SK-N-SH treated with all-trans-retinoic acid at 6 μM for 48 hours (cell line): ENCODE data around the gene CBFB.

ENCODE experiments used
- ATAC-seq: fragments of 200-7000 bp; cut with Tn5 transposase; 3 replicates; pipeline ENCODE4 v1.9.1; 2020; ENCODE audit warnings: mild to moderate bottlenecking, moderate library complexity
- ARNTL ChIP-seq: fragments of 450-650 bp; formaldehyde crosslinking; IDR thresholded peaks from 2 replicates; pipeline ENCODE4 v1.5.0; 2020; ENCODE audit warnings: low read depth, mild to moderate bottlenecking, moderate library complexity, borderline replicate concordance
- BACH2 ChIP-seq: fragments of 250-450 bp; sonication (Bioruptor Pico); IDR thresholded peaks from 2 replicates; pipeline ENCODE4 v1.9.0; 2021; ENCODE audit warnings: mild to moderate bottlenecking, borderline replicate concordance
- CSDC2 ChIP-seq: fragments of 250-450 bp; sonication (Bioruptor Pico); IDR thresholded peaks from 2 replicates; pipeline ENCODE4 v1.5.0; 2020; ENCODE audit warnings: mild to moderate bottlenecking, moderate library complexity
- CSRNP3 ChIP-seq: fragments of 250-450 bp; sonication (Bioruptor Pico); IDR thresholded peaks from 2 replicates; pipeline ENCODE4 v1.5.1; 2021; ENCODE audit warnings: mild to moderate bottlenecking, moderate library complexity
- GLIS3 ChIP-seq: fragments of 250-450 bp; sonication (Bioruptor Pico); IDR thresholded peaks from 2 replicates; pipeline ENCODE4 v1.5.0; 2020; ENCODE audit warnings: mild to moderate bottlenecking, moderate library complexity
- ISL1 ChIP-seq: fragments of 250-450 bp; sonication (Bioruptor Pico); IDR thresholded peaks from 2 replicates; pipeline ENCODE4 v2.1.2; 2022; ENCODE audit warnings: mild to moderate bottlenecking, moderate library complexity
- OSR1 ChIP-seq: fragments of 250-450 bp; sonication (Bioruptor Pico); IDR thresholded peaks from 2 replicates; pipeline ENCODE4 v1.8.0; 2022; ENCODE audit warnings: moderate library complexity, mild to moderate bottlenecking, inconsistent platforms
- POU6F1 ChIP-seq: fragments of 250-450 bp; sonication (Bioruptor Pico); IDR thresholded peaks from 2 replicates; pipeline ENCODE4 v1.8.0; 2021; ENCODE audit warnings: low read depth, mild to moderate bottlenecking, moderate library complexity, borderline replicate concordance
- PPARA ChIP-seq: fragments of 250-450 bp; sonication (Bioruptor Pico); IDR thresholded peaks from 2 replicates; pipeline ENCODE4 v1.5.0; 2020; ENCODE audit warnings: mild to moderate bottlenecking, borderline replicate concordance
- RARB ChIP-seq: fragments of 250-450 bp; sonication (Bioruptor Pico); IDR thresholded peaks from 2 replicates; pipeline ENCODE4 v1.8.0; 2021; ENCODE audit warnings: mild to moderate bottlenecking, moderate library complexity
- SNAI2 ChIP-seq: fragments of 250-450 bp; sonication (Bioruptor Pico); IDR thresholded peaks from 2 replicates; pipeline ENCODE4 v1.5.0; 2020; ENCODE audit warnings: mild to moderate bottlenecking, moderate library complexity
- TCF4 ChIP-seq: fragments of 250-450 bp; sonication (Bioruptor Pico); IDR thresholded peaks from 2 replicates; pipeline ENCODE4 v1.8.0; 2021; ENCODE audit warnings: mild to moderate bottlenecking, moderate library complexity, borderline replicate concordance
- TOX ChIP-seq: fragments of 250-450 bp; sonication (Bioruptor Pico); IDR thresholded peaks from 2 replicates; pipeline ENCODE4 v1.8.0; 2021; ENCODE audit warnings: mild to moderate bottlenecking, moderate library complexity, borderline replicate concordance
- ZFP3 ChIP-seq: fragments of 250-450 bp; sonication (Bioruptor Pico); IDR thresholded peaks from 2 replicates; pipeline ENCODE4 v1.5.0; 2020; ENCODE audit warnings: mild to moderate bottlenecking, moderate library complexity
- ZFP30 ChIP-seq: fragments of 450-650 bp; formaldehyde crosslinking; IDR thresholded peaks from 2 replicates; pipeline ENCODE4 v1.5.0; 2022; ENCODE audit warnings: mild to moderate bottlenecking, moderate library complexity
- ZNF565 ChIP-seq: fragments of 450-650 bp; formaldehyde crosslinking; conservative IDR thresholded peaks from 2 replicates; pipeline ENCODE4 v1.5.0; 2020; ENCODE audit warnings: low read depth, mild to moderate bottlenecking, moderate library complexity
- ZNF70 ChIP-seq: fragments of 450-650 bp; formaldehyde crosslinking; IDR thresholded peaks from 2 replicates; pipeline ENCODE4 v1.5.0; 2020; ENCODE audit warnings: mild to moderate bottlenecking, moderate library complexity
- ZNF8 ChIP-seq: fragments of 450-650 bp; formaldehyde crosslinking; IDR thresholded peaks from 2 replicates; pipeline ENCODE4 v1.5.0; 2020; ENCODE audit warnings: mild to moderate bottlenecking, moderate library complexity
- TF ChIP-seq, protein P1 (sequence below): fragments of 250-450 bp; sonication (Bioruptor Pico); IDR thresholded peaks from 2 replicates; pipeline ENCODE4 v1.5.0; 2020; ENCODE audit warnings: mild to moderate bottlenecking, moderate library complexity
- TF ChIP-seq, protein P2 (sequence below): fragments of 250-450 bp; sonication (Bioruptor Pico); IDR thresholded peaks from 2 replicates; pipeline ENCODE4 v1.5.1; 2020; ENCODE audit warnings: low read depth, mild to moderate bottlenecking, moderate library complexity
- TF ChIP-seq, protein P3 (sequence below): fragments of 250-450 bp; sonication (Bioruptor Pico); IDR thresholded peaks from 2 replicates; pipeline ENCODE4 v1.8.0; 2020; ENCODE audit warnings: mild to moderate bottlenecking, moderate library complexity, borderline replicate concordance

The CBFB gene

GRCh38 chr16:67017421-67017750 is 11.6 kb upstream of the CBFB start:
- TF ChIP-seq ZNF70 (CRISPR knock-in tag) (no peak), ZFP3 (CRISPR knock-in tag) (no peak), ZFP30 (no peak), PPARA (CRISPR knock-in tag) (no peak), OSR1 (CRISPR knock-in tag) (no peak), TOX (CRISPR knock-in tag) (no peak)
- TF ChIP-seq, protein P1, sequence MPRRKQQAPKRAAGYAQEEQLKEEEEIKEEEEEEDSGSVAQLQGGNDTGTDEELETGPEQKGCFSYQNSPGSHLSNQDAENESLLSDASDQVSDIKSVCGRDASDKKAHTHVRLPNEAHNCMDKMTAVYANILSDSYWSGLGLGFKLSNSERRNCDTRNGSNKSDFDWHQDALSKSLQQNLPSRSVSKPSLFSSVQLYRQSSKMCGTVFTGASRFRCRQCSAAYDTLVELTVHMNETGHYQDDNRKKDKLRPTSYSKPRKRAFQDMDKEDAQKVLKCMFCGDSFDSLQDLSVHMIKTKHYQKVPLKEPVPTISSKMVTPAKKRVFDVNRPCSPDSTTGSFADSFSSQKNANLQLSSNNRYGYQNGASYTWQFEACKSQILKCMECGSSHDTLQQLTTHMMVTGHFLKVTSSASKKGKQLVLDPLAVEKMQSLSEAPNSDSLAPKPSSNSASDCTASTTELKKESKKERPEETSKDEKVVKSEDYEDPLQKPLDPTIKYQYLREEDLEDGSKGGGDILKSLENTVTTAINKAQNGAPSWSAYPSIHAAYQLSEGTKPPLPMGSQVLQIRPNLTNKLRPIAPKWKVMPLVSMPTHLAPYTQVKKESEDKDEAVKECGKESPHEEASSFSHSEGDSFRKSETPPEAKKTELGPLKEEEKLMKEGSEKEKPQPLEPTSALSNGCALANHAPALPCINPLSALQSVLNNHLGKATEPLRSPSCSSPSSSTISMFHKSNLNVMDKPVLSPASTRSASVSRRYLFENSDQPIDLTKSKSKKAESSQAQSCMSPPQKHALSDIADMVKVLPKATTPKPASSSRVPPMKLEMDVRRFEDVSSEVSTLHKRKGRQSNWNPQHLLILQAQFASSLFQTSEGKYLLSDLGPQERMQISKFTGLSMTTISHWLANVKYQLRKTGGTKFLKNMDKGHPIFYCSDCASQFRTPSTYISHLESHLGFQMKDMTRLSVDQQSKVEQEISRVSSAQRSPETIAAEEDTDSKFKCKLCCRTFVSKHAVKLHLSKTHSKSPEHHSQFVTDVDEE: no peak
- TF ChIP-seq, protein P2, sequence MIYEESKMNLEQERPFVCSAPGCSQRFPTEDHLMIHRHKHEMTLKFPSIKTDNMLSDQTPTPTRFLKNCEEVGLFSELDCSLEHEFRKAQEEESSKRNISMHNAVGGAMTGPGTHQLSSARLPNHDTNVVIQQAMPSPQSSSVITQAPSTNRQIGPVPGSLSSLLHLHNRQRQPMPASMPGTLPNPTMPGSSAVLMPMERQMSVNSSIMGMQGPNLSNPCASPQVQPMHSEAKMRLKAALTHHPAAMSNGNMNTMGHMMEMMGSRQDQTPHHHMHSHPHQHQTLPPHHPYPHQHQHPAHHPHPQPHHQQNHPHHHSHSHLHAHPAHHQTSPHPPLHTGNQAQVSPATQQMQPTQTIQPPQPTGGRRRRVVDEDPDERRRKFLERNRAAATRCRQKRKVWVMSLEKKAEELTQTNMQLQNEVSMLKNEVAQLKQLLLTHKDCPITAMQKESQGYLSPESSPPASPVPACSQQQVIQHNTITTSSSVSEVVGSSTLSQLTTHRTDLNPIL: no peak
- ATAC-seq: no peak

DNA sequence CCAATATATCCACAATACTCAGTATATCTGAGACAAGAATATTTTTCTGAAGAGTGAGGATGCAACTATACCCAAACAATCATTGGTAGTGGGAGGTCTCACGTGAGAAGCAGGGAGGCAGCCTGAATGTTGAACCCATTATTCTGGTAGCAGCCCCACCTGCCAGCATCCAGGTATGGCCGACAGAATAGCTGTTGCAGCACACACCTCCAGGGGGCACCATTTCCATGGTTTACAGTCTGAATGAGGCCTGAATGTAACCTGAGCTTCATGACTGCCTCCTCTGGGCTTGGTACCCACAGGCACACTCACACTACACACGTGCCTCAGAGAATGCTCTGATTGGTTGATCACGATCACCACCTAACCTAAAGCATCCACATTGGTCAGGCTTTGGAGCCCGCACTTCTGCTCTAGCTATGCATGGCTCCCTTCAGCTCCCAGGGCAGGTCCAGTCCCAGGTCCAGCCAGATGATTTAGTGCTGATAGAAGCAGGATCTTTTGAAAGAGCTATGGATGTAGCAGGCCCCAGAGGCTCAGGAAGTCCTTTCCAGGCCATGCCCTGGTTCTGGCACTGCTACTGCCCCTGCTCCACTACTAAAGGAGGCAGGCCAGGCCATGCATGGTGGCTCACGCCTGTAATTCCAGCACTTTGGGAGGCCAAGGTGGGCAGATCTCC is 11.0 kb upstream of the CBFB start:
- ATAC-seq: peak; percentile 98
- TF ChIP-seq CSDC2: no peak
- TF ChIP-seq RARB (CRISPR knock-in tag): no peak
- TF ChIP-seq, protein P3, sequence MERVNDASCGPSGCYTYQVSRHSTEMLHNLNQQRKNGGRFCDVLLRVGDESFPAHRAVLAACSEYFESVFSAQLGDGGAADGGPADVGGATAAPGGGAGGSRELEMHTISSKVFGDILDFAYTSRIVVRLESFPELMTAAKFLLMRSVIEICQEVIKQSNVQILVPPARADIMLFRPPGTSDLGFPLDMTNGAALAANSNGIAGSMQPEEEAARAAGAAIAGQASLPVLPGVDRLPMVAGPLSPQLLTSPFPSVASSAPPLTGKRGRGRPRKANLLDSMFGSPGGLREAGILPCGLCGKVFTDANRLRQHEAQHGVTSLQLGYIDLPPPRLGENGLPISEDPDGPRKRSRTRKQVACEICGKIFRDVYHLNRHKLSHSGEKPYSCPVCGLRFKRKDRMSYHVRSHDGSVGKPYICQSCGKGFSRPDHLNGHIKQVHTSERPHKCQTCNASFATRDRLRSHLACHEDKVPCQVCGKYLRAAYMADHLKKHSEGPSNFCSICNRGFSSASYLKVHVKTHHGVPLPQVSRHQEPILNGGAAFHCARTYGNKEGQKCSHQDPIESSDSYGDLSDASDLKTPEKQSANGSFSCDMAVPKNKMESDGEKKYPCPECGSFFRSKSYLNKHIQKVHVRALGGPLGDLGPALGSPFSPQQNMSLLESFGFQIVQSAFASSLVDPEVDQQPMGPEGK: no peak
- no peak for TF ChIP-seq TCF4 (CRISPR knock-in tag)
- TF ChIP-seq ZFP3 (CRISPR knock-in tag): no peak
- TF ChIP-seq SNAI2: no peak

GRCh38 chr16:67019171-67019570 is 9.8 kb upstream of the CBFB start:
- TF ChIP-seq CSRNP3 (CRISPR knock-in tag) (no peak), GLIS3 (CRISPR knock-in tag) (no peak), ARNTL (CRISPR knock-in tag) (no peak), ZNF565 (CRISPR knock-in tag) (no peak), ISL1 (no peak), RARB (CRISPR knock-in tag) (no peak), PPARA (CRISPR knock-in tag) (no peak), TCF4 (CRISPR knock-in tag) (no peak), TOX (CRISPR knock-in tag) (no peak)
- TF ChIP-seq, protein P2: no peak
- TF ChIP-seq, all 23 proteins: peak for 0

GRCh38 chr16:67021321-67021720 is 7.6 kb upstream of the CBFB start:
- no peak for ATAC-seq
- TF ChIP-seq CSDC2: no peak
- TF ChIP-seq ARNTL (CRISPR knock-in tag): no peak
- no peak for TF ChIP-seq GLIS3 (CRISPR knock-in tag)
- TF ChIP-seq PPARA (CRISPR knock-in tag): no peak
- no peak for TF ChIP-seq ZFP30
- no peak for TF ChIP-seq ZNF8
- no peak for TF ChIP-seq ZNF565 (CRISPR knock-in tag)
- no peak for TF ChIP-seq POU6F1 (CRISPR knock-in tag)
- TF ChIP-seq RARB (CRISPR knock-in tag): no peak
- no peak for TF ChIP-seq TCF4 (CRISPR knock-in tag)
- TF ChIP-seq BACH2 (CRISPR knock-in tag): no peak
- TF ChIP-seq ZFP3 (CRISPR knock-in tag): no peak
- TF ChIP-seq CSRNP3 (CRISPR knock-in tag): no peak
- TF ChIP-seq SNAI2: no peak

More at GRCh38 chr16:67019171-67019570, 9.8 kb upstream of the CBFB start:
- no peak for ATAC-seq
